Neural cell (in vitro differentiated cells): ENCODE measurements around the gene KLHL22.

Experiments used
- CTCF ChIP-seq: fragments of 450-650 bp; IDR thresholded peaks from 2 replicates; pipeline ENCODE4 v1.5.1; 2014; ENCODE audit warnings: antibody characterized with exemption, mild to moderate bottlenecking, moderate library complexity; ENCODE audit not compliant: poor library complexity, severe bottlenecking
- RAD21 ChIP-seq: fragments of 450-650 bp; conservative IDR thresholded peaks from 2 replicates; pipeline ENCODE4 v1.6.1; 2014; ENCODE audit warnings: antibody characterized with exemption, mild to moderate bottlenecking, moderate library complexity
- TAF1 ChIP-seq: IDR thresholded peaks from 2 replicates; pipeline ENCODE4 v1.6.1; 2012; ENCODE audit warnings: low read depth

DNA sequence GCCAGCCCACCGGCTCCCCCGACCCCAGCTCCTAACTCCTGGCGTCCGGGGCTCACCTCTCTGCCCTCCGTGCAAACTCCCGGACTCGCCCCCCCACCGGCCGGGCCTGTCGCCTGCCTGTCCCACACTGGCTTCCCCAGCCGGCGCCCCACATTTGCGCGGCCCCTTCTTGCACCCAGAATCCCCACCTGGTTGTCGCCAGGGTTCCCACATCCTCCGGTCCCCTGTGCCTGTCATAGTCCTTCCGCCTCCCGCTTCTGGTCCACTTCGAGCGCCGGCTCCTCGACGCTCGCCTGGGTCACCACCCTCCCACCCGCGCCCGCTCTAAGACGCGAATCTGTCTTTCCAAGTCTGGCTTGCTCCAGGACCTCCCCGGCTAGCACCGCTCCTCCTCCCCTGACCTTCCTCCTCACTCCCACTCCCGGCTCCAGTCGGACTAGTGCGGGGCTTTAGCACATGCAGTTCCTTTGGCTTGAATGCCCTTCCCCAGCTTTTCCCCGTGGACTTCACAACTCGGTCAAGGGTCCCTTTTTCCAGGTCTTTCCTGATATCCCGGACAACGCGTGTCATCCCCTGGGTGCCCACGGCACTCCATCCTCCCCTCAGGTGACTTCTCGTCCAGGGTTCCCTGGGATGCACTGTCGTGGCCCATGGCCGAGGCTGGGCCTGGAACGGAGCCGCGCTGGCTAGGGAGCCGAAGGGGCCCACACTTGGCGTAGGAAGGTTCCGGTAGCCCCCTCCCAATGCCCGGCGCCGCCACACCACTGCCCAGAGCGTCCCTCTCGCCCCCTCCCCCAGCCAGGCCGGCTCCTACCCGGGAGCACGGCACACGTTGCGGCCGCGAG is 58.6 kb downstream of the KLHL22 start:
- TF ChIP-seq CTCF (no peak), RAD21 (no peak), TAF1 (no peak)
